Rectal smooth muscle tissue (tissue), 1 donor: ENCODE measurements around the gene PPP3CA.

Experiments used
- H3K27ac ChIP-seq: one replicate; pipeline ENCODE4 v1.7.0; 2013; ENCODE audit warnings: low read depth, low read length, inconsistent platforms
- H3K27me3 ChIP-seq: one replicate; pipeline ENCODE4 v1.7.0; 2013; ENCODE audit warnings: low read length; ENCODE audit not compliant: control insufficient read depth, insufficient read depth
- H3K36me3 ChIP-seq: one replicate; pipeline ENCODE4 v1.7.0; 2013; ENCODE audit warnings: low read length; ENCODE audit not compliant: control insufficient read depth, insufficient read depth
- H3K4me1 ChIP-seq: one replicate; pipeline ENCODE4 v1.7.0; 2013; ENCODE audit warnings: low read length; ENCODE audit not compliant: control insufficient read depth, insufficient read depth
- H3K4me3 ChIP-seq: one replicate; pipeline ENCODE4 v1.7.0; 2013; ENCODE audit warnings: low read length
- H3K9ac ChIP-seq: one replicate; pipeline ENCODE4 v1.7.0; 2013; ENCODE audit warnings: low read length

PPP3CA gene

DNA sequence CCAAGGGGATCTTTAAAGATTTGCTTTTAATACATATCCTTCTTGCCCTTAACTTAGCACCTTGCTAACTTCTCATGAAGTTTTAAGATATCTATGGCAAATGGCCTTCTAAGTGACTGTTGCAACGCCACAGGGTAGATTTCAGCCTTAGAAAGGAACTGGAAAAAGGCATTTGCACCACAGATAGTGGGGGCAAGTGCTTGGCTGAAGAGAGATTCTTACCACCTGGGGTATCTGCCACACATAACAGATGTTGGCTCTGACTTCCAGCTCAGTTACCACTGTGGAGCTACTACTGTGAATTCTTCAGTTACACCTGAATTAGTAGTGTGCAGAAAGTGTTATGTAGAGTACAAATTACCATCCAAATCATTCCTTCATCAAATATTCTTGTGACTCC lies 302.6 kb downstream of the PPP3CA start:
- Histone ChIP-seq H3K4me3 (no peak overlapping the region), H3K27me3 (no peaks in the 10 kb centered on the region), H3K4me1 (no peaks in the 10 kb centered on the region), H3K9ac (no peak overlapping the region), H3K27ac (no peak overlapping the region), H3K36me3 (no peaks in the 10 kb centered on the region)

DNA sequence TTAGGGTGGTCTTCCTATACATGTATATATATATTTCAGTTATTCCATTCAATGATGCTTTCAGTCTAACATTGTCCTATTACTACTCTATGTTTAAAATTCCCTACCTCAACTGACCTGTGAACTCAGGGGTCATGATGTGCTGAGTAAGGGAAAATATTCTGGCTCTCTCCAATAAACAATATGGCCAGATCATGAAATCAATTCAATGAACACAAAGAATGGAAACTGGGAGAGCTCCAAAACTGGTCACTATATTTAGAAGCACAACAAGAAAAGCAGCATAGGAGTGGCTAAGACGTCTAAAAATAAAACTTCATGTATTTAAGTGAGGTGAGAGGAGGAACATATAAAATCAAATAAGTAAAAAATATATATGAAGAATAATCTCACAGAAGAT lies 304.5 kb downstream of the PPP3CA start:
- no peaks in the 10 kb centered on the region for H3K4me1 ChIP-seq
- no peak overlapping the region for H3K27ac ChIP-seq
- no peak overlapping the region for H3K9ac ChIP-seq
- no peaks in the 10 kb centered on the region for H3K36me3 ChIP-seq
- no peak overlapping the region for H3K4me3 ChIP-seq
- H3K27me3 ChIP-seq = no peaks in the 10 kb centered on the region

DNA sequence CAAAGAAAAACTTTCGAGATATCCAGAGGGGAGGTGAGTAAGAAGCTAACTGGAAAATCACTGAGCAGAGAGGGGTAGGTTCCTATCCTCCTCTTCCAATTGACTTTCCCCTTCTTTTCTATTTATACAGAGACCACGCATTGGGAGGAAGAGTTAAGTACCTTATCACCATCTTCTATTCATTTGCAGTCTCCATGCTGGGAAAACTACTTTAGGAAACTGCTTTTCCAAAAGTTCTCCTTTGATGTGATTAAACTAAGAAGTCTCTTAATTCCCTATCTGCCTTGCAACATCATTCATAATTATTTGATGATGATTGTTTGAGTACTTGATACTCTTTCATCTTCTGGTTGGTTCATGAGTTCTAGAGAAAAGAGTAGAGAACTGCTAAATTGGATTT lies 306.6 kb downstream of the PPP3CA start:
- no peak overlapping the region for H3K9ac ChIP-seq
- no peak overlapping the region for H3K27ac ChIP-seq
- H3K4me1 ChIP-seq = no peaks in the 10 kb centered on the region
- no peak overlapping the region for H3K4me3 ChIP-seq
- H3K36me3 ChIP-seq = no peaks in the 10 kb centered on the region
- H3K27me3 ChIP-seq = no peaks in the 10 kb centered on the region

DNA sequence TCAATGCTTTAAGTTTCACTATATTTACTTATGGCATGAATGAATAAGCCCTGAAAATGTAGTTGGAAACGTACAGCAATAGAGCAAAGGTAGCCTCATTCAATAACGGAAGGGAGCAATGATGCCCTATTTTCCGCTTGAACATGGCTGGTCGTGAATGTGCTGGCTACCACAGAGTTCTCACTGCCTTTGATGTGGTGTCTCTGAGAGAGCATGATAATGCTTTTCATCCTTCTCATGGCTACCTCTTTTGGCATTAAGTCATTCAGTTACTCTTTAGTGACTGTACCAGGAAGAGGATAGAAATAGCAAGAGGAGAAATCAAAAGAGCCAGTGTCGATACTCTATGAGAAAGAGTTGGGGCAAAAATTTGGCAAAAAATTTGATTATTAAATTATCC lies 308.0 kb downstream of the PPP3CA start:
- H3K27ac ChIP-seq = no peak overlapping the region
- no peaks in the 10 kb centered on the region for H3K36me3 ChIP-seq
- no peak overlapping the region for H3K4me3 ChIP-seq
- H3K9ac ChIP-seq = no peak overlapping the region
- no peaks in the 10 kb centered on the region for H3K4me1 ChIP-seq
- H3K27me3 ChIP-seq = no peaks in the 10 kb centered on the region

DNA sequence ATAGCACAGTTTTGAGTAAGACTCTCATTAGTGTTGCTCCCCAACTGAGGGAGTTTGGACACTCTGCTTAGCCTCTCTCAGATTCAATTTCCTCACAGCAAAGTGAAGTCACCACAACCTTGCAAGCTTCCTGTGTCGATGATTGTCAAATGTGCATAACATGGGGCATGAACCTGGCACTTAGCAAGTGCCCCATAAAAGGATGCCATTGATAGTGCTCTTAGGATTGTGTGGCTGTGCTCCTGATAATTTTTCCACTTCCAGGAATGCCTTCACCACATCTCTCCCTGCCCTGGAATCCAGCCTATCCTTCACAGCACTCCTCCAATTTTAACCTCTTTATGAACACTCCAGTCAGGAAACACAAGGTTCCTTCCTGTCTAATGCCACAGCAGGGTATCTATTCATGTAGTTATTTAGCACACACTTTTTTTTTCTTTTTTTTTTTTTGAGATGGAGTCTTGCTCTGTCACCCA lies 309.4 kb downstream of the PPP3CA start:
- Histone ChIP-seq H3K27me3 (no peaks in the 10 kb centered on the region), H3K36me3 (no peaks in the 10 kb centered on the region), H3K27ac (no peak overlapping the region), H3K4me3 (no peak overlapping the region), H3K4me1 (no peaks in the 10 kb centered on the region), H3K9ac (no peak overlapping the region)

DNA sequence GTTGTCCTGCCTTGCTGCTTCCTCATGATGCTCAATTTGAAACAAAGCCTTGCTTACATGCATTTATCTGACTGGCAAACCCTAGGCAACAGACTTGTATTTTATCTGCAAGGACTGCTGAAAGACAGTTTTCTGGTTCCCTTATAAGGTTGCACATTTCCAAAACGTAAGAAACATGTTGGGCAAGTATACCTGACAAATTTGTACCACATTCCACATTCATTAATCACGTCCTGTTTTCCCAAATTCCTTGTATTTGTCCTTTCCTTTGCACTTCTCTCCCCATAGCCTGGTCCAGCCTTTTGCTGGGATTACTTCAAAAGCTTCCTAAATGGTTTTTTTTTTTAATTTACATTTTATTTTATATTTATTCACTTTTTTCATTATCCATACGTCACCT lies 310.1 kb downstream of the PPP3CA start:
- no peaks in the 10 kb centered on the region for H3K4me1 ChIP-seq
- H3K27me3 ChIP-seq = no peaks in the 10 kb centered on the region
- no peak overlapping the region for H3K27ac ChIP-seq
- H3K4me3 ChIP-seq = no peak overlapping the region
- no peak overlapping the region for H3K9ac ChIP-seq
- no peaks in the 10 kb centered on the region for H3K36me3 ChIP-seq

DNA sequence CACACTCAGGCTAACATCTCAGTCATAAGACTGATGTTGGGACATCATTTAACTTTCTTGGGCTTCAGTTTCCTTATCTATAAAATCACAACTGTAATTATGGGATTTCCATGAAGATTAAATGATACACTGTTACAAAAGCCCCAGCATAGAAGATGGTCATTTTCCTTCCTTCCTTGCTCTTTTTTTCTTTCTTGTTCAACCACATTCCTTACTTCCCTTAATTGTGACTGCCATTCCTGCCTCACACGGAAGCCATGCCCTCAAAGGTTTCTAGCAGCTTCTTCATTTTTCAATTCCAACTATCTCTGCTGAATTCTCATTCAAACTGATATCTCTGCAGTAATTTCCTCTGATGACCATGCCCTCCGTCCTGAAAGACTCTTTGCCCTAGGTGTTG lies 311.8 kb downstream of the PPP3CA start:
- H3K27me3 ChIP-seq = no peaks in the 10 kb centered on the region
- no peak overlapping the region for H3K9ac ChIP-seq
- H3K4me1 ChIP-seq = no peaks in the 10 kb centered on the region
- no peaks in the 10 kb centered on the region for H3K36me3 ChIP-seq
- H3K27ac ChIP-seq = no peak overlapping the region
- no peak overlapping the region for H3K4me3 ChIP-seq

DNA sequence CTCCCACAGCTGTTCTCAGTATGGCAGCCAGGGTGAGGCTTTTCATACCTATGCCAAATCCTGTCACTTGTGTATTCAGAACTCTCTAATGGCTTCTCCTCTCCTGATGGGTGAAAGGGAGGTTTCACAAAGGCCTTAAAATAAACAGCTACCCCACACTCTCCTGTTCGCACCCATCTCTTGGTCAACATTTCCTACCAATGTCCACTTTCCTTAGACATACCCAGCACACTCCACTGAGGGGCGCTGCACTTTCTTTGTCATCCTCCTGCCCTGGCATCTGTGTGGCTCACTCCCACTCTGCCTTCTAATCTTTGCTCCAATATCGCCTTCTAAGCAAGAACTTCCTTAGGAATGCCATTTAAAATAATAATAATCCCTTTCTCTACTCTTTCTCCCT lies 313.3 kb downstream of the PPP3CA start:
- no peak overlapping the region for H3K4me3 ChIP-seq
- H3K9ac ChIP-seq = no peak overlapping the region
- no peaks in the 10 kb centered on the region for H3K27me3 ChIP-seq
- no peak overlapping the region for H3K27ac ChIP-seq
- no peaks in the 10 kb centered on the region for H3K36me3 ChIP-seq
- H3K4me1 ChIP-seq = no peaks in the 10 kb centered on the region

DNA sequence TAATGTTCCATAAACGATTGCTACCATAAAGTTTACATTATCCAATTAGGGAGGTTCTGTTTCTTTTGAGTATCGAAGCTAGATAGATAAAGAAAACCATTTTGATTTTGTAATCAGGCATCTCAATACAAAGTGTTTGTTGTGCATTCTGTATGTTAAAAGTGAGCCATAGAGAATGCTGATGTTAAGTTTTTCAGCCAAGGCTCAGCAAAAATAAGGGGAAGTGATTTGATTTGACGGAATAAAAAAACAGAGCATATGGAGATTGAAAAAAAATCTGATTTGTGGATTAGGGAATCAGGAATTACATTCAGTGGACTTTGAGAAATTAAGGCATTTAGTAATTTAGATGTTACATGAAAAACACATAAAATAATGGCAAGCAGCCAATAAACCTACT lies 314.8 kb downstream of the PPP3CA start:
- Histone ChIP-seq H3K27ac (no peak overlapping the region), H3K4me1 (no peaks in the 10 kb centered on the region), H3K36me3 (no peaks in the 10 kb centered on the region), H3K9ac (no peak overlapping the region), H3K4me3 (no peak overlapping the region), H3K27me3 (no peaks in the 10 kb centered on the region)

DNA sequence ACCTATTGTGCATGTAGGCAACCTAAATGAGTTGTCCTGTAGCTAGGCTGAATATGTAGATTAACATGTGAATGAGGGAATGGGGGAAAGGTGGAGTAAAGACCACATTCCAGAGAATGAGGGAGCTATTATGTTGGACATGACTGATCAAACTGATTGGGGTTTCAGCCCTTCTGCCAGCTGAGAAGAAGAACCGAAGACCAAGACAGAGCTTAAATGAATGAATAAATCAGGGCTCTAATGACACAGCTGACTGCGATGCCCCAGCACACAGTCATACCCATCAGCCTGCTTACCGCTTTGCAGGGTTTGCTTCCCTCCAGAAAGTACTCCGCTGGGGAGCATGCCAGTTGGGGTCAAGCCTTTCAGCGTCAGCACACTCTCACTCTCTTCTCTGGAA lies 315.4 kb downstream of the PPP3CA start:
- Histone ChIP-seq H3K27me3 (no peaks in the 10 kb centered on the region), H3K27ac (no peak overlapping the region), H3K36me3 (no peaks in the 10 kb centered on the region), H3K9ac (no peak overlapping the region), H3K4me3 (no peak overlapping the region), H3K4me1 (no peaks in the 10 kb centered on the region)

DNA sequence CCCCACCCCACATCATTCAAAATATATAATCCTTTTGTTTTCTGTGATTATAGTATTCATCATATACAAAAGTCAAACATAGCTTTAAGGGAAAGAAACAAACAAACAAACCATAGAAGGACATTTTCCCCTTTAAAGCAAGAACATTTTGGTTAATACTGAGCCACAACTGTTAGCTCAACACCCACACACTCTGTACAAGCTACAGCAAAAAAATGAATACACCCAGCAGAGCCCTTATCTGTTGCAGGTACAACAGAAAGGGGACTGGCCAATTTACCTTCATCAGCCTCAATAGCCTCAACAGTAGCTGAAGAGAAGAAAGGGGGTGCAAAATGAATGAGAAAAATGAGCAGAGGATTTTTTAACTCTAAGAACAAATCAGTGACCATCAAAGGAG lies 318.4 kb downstream of the PPP3CA start:
- Histone ChIP-seq H3K36me3 (no peaks in the 10 kb centered on the region), H3K9ac (no peak overlapping the region), H3K4me3 (no peak overlapping the region), H3K27ac (no peak overlapping the region), H3K4me1 (no peaks in the 10 kb centered on the region), H3K27me3 (no peaks in the 10 kb centered on the region)

DNA sequence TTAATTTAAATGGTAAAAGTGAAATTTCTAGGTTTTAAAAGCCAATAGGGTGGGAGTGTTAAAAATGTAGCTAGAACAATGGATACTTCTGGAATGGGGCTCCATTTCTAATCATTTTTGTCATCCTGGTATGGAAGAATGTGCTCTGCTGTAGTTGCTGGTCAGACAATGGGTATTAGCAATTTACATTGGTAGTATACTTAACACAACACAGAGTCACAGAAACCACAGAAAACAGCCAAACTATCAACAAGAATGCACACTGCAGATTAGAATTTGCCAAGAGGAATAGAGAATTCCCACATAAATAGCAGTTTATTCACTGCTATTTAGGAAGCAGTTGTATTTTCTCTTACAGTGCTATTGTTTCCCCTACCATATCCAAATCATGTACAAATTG lies 319.6 kb downstream of the PPP3CA start:
- Histone ChIP-seq H3K36me3 (no peaks in the 10 kb centered on the region), H3K9ac (no peak overlapping the region), H3K27me3 (no peaks in the 10 kb centered on the region), H3K4me3 (no peak overlapping the region), H3K4me1 (no peaks in the 10 kb centered on the region), H3K27ac (no peak overlapping the region)

DNA sequence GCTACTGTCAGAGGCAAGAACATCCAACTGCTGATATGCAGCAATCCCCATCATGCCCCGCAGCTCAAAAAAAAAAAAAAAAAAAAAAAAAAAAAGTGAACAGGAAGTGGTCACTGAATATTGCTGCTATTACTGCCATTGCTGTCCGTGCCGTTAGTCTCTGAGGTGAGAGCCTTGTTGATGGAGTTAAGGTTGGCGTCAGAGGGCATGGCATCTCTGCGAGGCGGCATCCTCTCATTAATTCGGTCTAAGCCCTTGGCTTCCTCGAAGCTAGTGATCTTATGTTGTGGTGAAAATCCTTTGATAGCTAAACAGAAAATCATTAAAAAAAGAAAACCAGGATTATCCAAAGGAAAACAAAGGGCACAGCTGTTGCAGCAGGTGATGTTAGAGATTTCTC lies 321.6 kb downstream of the PPP3CA start:
- no peaks in the 10 kb centered on the region for H3K36me3 ChIP-seq

More for the DNA sequence above, 321.6 kb downstream of the PPP3CA start:
- Histone ChIP-seq H3K9ac (no peak overlapping the region), H3K4me3 (no peak overlapping the region), H3K27ac (no peak overlapping the region), H3K27me3 (no peaks in the 10 kb centered on the region), H3K4me1 (no peaks in the 10 kb centered on the region)
